HEK293 (cell line): ENCODE data around the gene MACROD1.
A peak's percentile ranks its signal among the peaks of the same experiment; 100 is the strongest.

Experiments
- CTCF ChIA-PET: fragments of 350-600 bp; formaldehyde crosslinking; extraction: SDS; loops from one replicate; lab custom pipeline; 2021; ENCODE audit warnings: antibody characterized with exemption; lab: Yijun Ruan, JAX
- POLR2A ChIA-PET: fragments of 300-600 bp; formaldehyde crosslinking; extraction: SDS; loops from one replicate; lab custom pipeline; 2020; ENCODE audit warnings: antibody characterized with exemption, inconsistent platforms; lab: Yijun Ruan, JAX
- H3K27ac ChIP-seq: fragments of 200-500 bp; sonication (Bioruptor generic); 2 replicates; pipeline ENCODE4 v1.5.1; 2014; ENCODE audit warnings: low read depth, low read length, control low read depth, inconsistent platforms; ENCODE audit errors: extremely low read depth
- H3K36me3 ChIP-seq, 2 experiments: fragments of 200-500 bp in 1 of 2; sonication (Bioruptor generic) in 1 of 2; 1 replicate in 1 of 2; 2 replicates in 1 of 2; pipeline ENCODE4 v1.5.1; 2014 to 2017; ENCODE audit warnings: inconsistent platforms in 2 of 2, low read length in 2 of 2; ENCODE audit not compliant: control insufficient read depth in 2 of 2, insufficient read depth in 1 of 2
- H3K4me1 ChIP-seq: fragments of 200-500 bp; sonication (Bioruptor generic); 2 replicates; pipeline ENCODE4 v1.5.1; 2014; ENCODE audit warnings: mild to moderate bottlenecking, low read length, inconsistent platforms; ENCODE audit not compliant: control insufficient read depth, insufficient read depth
- H3K4me3 ChIP-seq: 2 replicates; pipeline ENCODE4 v1.5.1; 2011; ENCODE audit warnings: low read depth, mild to moderate bottlenecking, control low read depth, low read length, moderate library complexity
- H3K9me3 ChIP-seq: fragments of 200-500 bp; sonication (Bioruptor generic); 2 replicates; pipeline ENCODE4 v1.5.1; 2014; ENCODE audit warnings: low read depth, low read length, inconsistent platforms; ENCODE audit not compliant: control insufficient read depth, insufficient read depth
- ATF2 ChIP-seq: fragments of 450-650 bp; formaldehyde crosslinking; IDR thresholded peaks from 2 replicates; pipeline ENCODE4 v1.5.1; 2016; ENCODE audit warnings: missing biosample characterization, missing genetic modification characterization, low read depth
- BCL11B ChIP-seq: fragments of 450-650 bp; formaldehyde crosslinking; IDR thresholded peaks from 2 replicates; pipeline ENCODE4 v1.5.1; 2016; ENCODE audit warnings: low read depth, missing biosample characterization, missing genetic modification characterization
- CTCF ChIP-seq: fragments of 450-650 bp; formaldehyde crosslinking; IDR thresholded peaks from 2 replicates; pipeline ENCODE4 v1.5.1; 2016; ENCODE audit warnings: missing biosample characterization, missing genetic modification characterization
- PRDM10 ChIP-seq: fragments of 450-650 bp; formaldehyde crosslinking; IDR thresholded peaks from 2 replicates; pipeline ENCODE4 v1.5.1; 2016; ENCODE audit warnings: missing biosample characterization, missing genetic modification characterization
- ZBTB1 ChIP-seq: fragments of 450-650 bp; formaldehyde crosslinking; IDR thresholded peaks from 2 replicates; pipeline ENCODE4 v1.5.1; 2016; ENCODE audit warnings: missing biosample characterization, missing genetic modification characterization
- ZBTB49 ChIP-seq: fragments of 450-650 bp; formaldehyde crosslinking; IDR thresholded peaks from 2 replicates; pipeline ENCODE4 v1.5.1; 2016; ENCODE audit warnings: missing biosample characterization, missing genetic modification characterization, low read depth
- ZBTB7A ChIP-seq: fragments of 450-650 bp; formaldehyde crosslinking; IDR thresholded peaks from 2 replicates; pipeline ENCODE4 v1.5.1; 2016; ENCODE audit warnings: low read depth, missing biosample characterization, missing genetic modification characterization
- ZFHX2 ChIP-seq: fragments of 450-650 bp; formaldehyde crosslinking; conservative IDR thresholded peaks from 2 replicates; pipeline ENCODE4 v1.5.1; 2016; ENCODE audit warnings: missing biosample characterization, missing genetic modification characterization
- ZFP3 ChIP-seq: fragments of 450-650 bp; formaldehyde crosslinking; IDR thresholded peaks from 2 replicates; pipeline ENCODE4 v1.5.1; 2016; ENCODE audit warnings: low read depth, missing biosample characterization, missing genetic modification characterization
- ZNF138 ChIP-seq: fragments of 450-650 bp; formaldehyde crosslinking; IDR thresholded peaks from 2 replicates; pipeline ENCODE4 v1.5.1; 2016; ENCODE audit warnings: missing biosample characterization, missing genetic modification characterization, borderline replicate concordance
- ZNF16 ChIP-seq: fragments of 450-650 bp; formaldehyde crosslinking; IDR thresholded peaks from 2 replicates; pipeline ENCODE4 v1.5.1; 2016; ENCODE audit warnings: low read depth, missing biosample characterization, missing genetic modification characterization
- ZNF239 ChIP-seq: fragments of 450-650 bp; formaldehyde crosslinking; IDR thresholded peaks from 2 replicates; pipeline ENCODE4 v1.5.1; 2016; ENCODE audit warnings: missing biosample characterization, missing genetic modification characterization
- ZNF292 ChIP-seq: fragments of 450-650 bp; formaldehyde crosslinking; IDR thresholded peaks from 2 replicates; pipeline ENCODE4 v1.5.1; 2016; ENCODE audit warnings: low read depth, missing biosample characterization, missing genetic modification characterization, borderline replicate concordance
- ZNF426 ChIP-seq: fragments of 450-650 bp; formaldehyde crosslinking; IDR thresholded peaks from 2 replicates; pipeline ENCODE4 v1.5.1; 2017; ENCODE audit warnings: missing biosample characterization, missing genetic modification characterization, mild to moderate bottlenecking, inconsistent platforms, moderate library complexity
- ZNF518A ChIP-seq: fragments of 450-650 bp; formaldehyde crosslinking; conservative IDR thresholded peaks from 2 replicates; pipeline ENCODE4 v1.5.1; 2016; ENCODE audit warnings: low read depth, missing biosample characterization, missing genetic modification characterization
- ZNF596 ChIP-seq: fragments of 450-650 bp; IDR thresholded peaks from 2 replicates; pipeline ENCODE4 v1.5.0; 2018; ENCODE audit warnings: missing biosample characterization, mild to moderate bottlenecking, missing genetic modification characterization, moderate library complexity
- ZNF660 ChIP-seq: fragments of 450-650 bp; IDR thresholded peaks from 2 replicates; pipeline ENCODE4 v1.5.1; 2018; ENCODE audit warnings: missing biosample characterization, mild to moderate bottlenecking, missing genetic modification characterization
- ZNF664 ChIP-seq: fragments of 450-650 bp; formaldehyde crosslinking; IDR thresholded peaks from 2 replicates; pipeline ENCODE4 v1.5.1; 2016; ENCODE audit warnings: missing biosample characterization, missing genetic modification characterization
- ZNF776 ChIP-seq: fragments of 450-650 bp; formaldehyde crosslinking; IDR thresholded peaks from 2 replicates; pipeline ENCODE4 v1.5.0; 2017; ENCODE audit warnings: missing biosample characterization, missing genetic modification characterization, borderline replicate concordance
- ZNF791 ChIP-seq: fragments of 450-650 bp; formaldehyde crosslinking; IDR thresholded peaks from 2 replicates; pipeline ENCODE4 v1.5.1; 2016; ENCODE audit warnings: missing biosample characterization, missing genetic modification characterization
- ZNF792 ChIP-seq: fragments of 450-650 bp; formaldehyde crosslinking; IDR thresholded peaks from 2 replicates; pipeline ENCODE4 v1.5.1; 2016; ENCODE audit warnings: missing biosample characterization, missing genetic modification characterization
- ZNF843 ChIP-seq: fragments of 450-650 bp; formaldehyde crosslinking; IDR thresholded peaks from 2 replicates; pipeline ENCODE4 v1.5.1; 2016; ENCODE audit warnings: missing biosample characterization, missing genetic modification characterization
- ZXDB ChIP-seq: fragments of 450-650 bp; formaldehyde crosslinking; IDR thresholded peaks from 2 replicates; pipeline ENCODE4 v1.5.1; 2016; ENCODE audit warnings: missing biosample characterization, missing genetic modification characterization

MACROD1 gene

GRCh38 chr11:64204464-64204989, 38.6 kb upstream of the MACROD1 start:
- H3K27ac ChIP-seq: peak overlapping the region; percentile 55
- ChIA-PET POLR2A (interaction anchor here (0.6 to 4.7 kb wide), 22 partner anchors 8 to 916 kb away, joined by 3 to 32 read pairs (median 5); partner anchors contain the start of genes BAD, ESRRA, FKBP2 and NUDT22), CTCF (interaction anchor here (0.6 to 4.7 kb wide), 32 partner anchors 8 to 448 kb away, joined by 3 to 78 read pairs (median 5); partner anchors contain the start of genes BAD, CATSPERZ, FKBP2 and NUDT22)
- H3K36me3 ChIP-seq: peaks cover 4 to 75% of the 10 kb centered on the region in 2 experiments; a peak in 2 of 3 replicates
- H3K4me1 ChIP-seq: 0 out of 2 replicates have a peak, but pooled peaks cover 8% of the 10 kb centered on the region
- H3K4me3 ChIP-seq: no peak overlapping the region
- H3K9me3 ChIP-seq: no peaks in the 10 kb centered on the region
- peak; percentile 63; the same call in 1 of the 2 replicates for TF ChIP-seq PRDM10
- no peak for TF ChIP-seq ZNF791
- no peak for TF ChIP-seq ZNF239 (tag by site-specific recombination)
- TF ChIP-seq ZNF138 (tag by site-specific recombination): no peak
- peak; percentile 24; the same call in 1 of the 2 replicates for TF ChIP-seq ZNF660 (tag by site-specific recombination)
- no peak for TF ChIP-seq ZFP3 (tag by site-specific recombination)
- no peak for TF ChIP-seq ZNF596 (tag by site-specific recombination)
- no peak for TF ChIP-seq ZNF16 (tag by site-specific recombination)
- TF ChIP-seq ZBTB49 (tag by site-specific recombination): no peak
- no peak for TF ChIP-seq ZBTB1
- TF ChIP-seq ZNF292 (tag by site-specific recombination): no peak
- TF ChIP-seq ZNF518A (tag by site-specific recombination): no peak
- TF ChIP-seq ZFHX2: no peak
- no peak for TF ChIP-seq ZNF426
- no peak for TF ChIP-seq ZNF792 (tag by site-specific recombination)
- no peak for TF ChIP-seq ATF2 (tag by site-specific recombination)
- no peak for TF ChIP-seq ZNF664 (tag by site-specific recombination)
- TF ChIP-seq ZNF843: no peak
- no peak for TF ChIP-seq ZNF776 (tag by site-specific recombination)
- TF ChIP-seq BCL11B (tag by site-specific recombination): no peak
- TF ChIP-seq ZXDB: peak; percentile 93
- TF ChIP-seq CTCF: peak; percentile 80
- TF ChIP-seq ZBTB7A (tag by site-specific recombination): no peak
